ENCODE data around the gene FGD1.
"Not testable (repeated sequence)": the region's sequence is repeated elsewhere in the genome, so short reads cannot be mapped to it uniquely, and the experiment has no call there.

The FGD1 gene
- total RNA-seq: 0.09 to 0.30 reads per million in 2 experiments

DNA sequence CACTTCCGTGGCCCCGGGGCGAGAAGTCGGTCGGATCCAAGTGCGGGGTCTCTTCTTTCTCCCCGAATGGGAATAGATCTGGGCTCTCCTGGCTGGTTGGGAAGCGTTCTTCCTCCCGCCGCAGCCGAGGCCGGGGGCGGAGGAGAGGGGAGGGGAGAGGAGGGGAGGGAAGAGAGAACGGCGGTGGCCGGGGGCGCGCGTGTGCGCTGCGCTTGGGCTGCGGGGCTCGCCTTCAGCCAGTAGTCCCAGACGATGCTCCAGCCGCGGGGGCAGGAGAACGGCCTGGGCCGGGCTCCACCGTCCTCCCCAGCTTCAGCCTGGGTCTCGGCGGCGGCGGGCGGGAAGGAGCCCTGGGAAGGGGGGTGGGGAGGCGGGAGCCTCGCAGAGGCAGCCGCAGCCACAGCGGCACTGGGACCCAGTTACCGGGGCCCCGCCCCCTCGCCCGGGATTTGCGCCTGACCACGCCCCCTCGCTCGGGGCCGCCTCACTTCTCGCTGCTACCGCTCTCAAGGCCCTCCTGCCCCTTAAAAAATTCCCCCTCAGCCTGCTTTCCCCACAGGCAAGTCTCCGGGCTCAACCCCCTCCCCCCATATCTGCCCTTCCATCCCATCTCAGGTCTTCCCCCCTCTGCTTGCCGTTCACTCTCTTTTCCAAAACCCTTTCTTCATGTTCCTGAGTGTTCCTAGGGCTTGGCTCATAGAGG lies at the start of gene FGD1:
FGD1 (minus strand) TSS at position 421 of the 703 bp plus-strand sequence. CDS start 802 bp downstream, outside the sequence.
- peak; percentile 15 for DNase-seq (ENCODE audit: low read depth)

DNA sequence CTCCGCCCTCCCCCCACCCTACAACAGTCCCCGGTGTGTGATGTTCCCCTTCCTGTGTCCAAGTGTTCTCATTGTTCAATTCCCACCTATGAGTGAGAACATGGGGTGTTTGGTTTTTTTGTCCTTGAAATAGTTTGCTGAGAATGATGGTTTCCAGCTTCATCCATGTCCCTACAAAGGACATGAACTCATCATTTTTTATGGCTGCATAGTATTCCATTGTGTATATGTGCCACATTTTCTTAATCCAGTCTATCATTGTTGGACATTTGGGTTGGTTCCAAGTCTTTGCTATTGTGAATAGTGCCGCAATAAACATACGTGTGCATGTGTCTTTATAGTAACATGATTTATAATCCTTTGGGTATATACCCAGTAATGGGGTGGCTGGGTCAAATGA lies 46.2 kb upstream of the FGD1 start:
- DNase-seq (ENCODE audit: low read depth): not testable (repeated sequence)

DNA sequence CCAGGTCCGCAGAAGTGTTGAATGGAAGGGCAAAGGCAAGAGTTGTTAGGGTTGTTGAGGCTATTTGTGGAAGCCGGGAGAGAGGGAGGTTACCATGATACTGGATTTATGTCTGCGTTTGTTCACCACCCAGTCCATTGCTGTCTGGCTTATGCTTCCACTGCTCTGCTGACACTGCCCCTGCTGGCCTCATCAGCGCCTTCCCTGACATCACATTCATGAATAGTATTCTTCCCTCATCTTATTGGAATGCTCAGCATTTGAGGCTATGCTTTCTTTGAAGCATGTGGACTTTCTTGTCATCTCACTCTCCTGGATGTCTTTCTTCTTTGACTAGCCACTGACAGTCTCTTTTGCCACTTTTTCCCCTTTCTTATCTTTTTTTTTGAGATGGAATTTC lies 44.3 kb upstream of the FGD1 start:
- no peak for DNase-seq (ENCODE audit: low read depth)

DNA sequence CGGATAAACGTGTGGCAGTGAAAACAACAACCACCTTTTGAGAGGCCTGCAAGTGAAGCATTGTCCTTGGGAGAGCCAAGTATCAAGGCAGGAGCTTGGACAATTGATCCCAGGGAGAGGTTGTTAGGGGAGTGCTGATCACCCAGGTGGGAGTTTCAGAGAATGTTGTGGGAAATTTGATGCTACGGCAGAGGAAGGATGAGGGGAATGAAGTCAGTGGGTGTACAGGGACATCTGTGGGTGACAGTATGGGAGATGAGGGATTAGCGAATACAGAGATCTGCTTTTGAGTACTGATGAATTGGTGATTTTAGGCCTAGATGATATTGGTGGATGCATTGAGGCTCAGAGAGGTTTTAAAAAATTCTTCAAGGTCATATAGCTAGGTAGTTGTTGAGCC lies 38.2 kb upstream of the FGD1 start:
- DNase-seq (ENCODE audit: low read depth): no peak

DNA sequence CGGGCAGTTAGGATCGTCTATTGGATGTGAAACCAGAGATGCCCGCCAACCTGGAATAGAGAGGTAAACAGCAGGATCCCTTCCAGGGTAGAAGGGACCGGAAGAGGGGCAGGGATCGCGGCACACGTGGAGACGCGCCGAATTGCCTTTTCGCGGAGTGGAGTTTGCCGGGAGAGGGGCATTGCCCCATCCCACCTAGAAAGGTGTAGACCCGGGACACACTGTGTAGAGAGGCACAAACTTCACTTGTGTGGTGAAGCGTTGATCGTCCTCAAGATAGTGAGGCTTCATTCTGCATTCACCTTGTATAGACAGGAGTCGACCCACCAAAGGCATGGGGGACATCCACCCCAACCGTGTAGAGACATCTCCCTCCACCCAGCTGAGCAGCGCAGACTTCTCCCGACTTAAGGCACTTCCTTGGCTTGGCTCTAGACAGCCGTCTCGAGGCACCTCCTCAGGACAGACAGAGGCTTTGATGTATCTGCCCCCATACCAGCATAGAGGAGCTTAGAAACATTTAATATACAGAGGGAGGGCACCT lies 34.4 kb upstream of the FGD1 start:
- no peak for DNase-seq (ENCODE audit: low read depth)

DNA sequence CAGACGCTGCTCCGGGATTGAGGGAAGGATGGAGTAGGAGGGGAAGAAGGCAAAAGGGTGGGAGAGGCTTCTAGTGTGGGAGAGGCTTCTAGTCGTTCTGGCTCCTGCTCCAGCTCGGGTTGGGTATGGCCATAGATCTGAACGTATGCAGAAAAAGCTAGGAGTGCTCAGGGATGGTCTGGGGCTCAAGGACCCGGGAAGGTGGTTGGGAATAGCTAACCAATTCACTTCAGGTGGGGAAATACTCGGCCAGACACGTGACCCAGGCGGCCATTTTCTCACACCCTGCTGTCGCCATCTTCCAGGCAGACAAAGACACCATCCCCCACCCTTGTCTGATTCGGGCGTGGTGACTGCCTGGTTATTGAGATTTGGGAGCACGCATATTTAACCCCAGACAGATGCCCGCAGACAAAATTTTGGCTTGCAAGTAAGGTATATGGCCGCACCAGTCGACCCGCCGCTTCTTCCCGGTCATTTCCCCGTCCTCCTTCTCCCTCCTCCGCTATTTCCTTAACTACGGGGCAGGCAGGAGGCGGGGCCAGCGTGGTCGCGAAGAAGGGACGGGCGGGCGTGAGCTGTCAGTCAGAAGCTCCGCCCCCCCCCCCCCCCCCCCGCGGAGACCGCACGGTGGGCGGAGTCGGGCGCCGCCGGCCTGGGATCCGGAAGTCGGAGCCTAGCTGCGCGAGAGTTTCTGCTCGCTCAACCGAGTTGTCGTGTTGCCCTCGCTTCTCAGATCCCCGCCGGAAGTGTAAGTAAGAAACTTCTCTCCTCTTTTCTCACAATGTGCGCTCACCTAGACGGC lies 33.7 kb upstream of the FGD1 start, which contains the start of gene GNL3L:
GNL3L (plus strand) TSS at position 668 of the 805 bp plus-strand sequence. CDS start 2,348 bp downstream, outside the sequence.
- DNase-seq (ENCODE audit: low read depth): peak; percentile 72

DNA sequence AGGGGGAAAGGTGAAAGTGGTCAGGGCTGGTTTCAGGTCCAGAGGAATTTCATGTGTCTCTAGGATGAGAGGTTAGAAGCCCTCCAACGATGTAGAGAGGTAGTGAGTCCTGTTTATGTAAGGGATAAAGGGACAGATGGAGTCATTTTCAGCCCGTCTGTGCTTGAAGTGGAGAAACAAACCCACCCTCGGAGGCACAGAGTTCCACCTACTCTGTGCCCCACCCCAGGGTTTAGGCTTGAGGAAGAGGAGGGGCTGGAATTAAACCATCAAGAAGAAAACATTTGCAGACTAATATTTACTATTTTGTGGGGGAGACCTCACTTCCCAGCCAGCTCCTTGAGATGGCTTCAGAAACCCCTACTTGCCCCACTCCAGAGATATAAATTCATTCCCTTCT lies 33.1 kb upstream of the FGD1 start:
- DNase-seq (ENCODE audit: low read depth): no peak

DNA sequence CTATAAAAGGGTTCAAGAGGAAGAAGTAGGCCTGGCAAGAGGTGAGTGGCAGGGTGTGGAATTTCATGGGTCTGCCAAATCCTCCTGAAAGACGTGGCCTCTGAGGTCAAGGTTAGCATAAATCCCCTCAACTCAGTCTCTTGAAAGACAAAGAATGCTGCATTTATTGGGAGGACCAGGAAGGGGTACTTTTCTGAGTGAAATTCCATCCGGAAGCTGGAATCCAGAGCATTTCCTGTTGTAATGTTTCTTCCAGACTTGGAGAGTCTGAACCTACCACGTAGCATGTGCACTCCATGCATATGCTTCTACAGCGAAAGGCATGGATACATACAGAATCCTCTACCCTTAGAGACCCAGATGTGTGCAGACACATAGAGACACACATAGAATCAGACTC lies 13.4 kb upstream of the FGD1 start:
- no peak for DNase-seq (ENCODE audit: low read depth)

DNA sequence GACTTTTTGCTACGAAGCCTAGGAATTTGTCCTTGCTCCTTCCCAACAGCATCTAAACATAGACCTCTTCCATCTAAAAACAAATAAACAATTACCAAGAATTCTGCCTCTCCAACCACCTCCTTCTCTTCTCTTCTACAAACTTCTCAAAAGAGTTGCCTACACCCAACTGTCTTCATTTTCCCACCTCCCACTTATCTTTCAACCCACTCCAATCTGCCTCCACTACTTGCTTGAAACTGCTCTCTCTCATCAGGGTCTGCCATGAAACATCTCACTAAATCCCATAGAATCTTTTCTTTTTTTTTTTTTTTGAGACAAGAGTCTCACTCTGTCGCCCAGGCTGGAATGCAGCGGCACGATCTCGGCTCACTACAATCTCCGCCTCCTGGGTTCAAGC lies 902 bp upstream of the FGD1 start:
- no peak for DNase-seq (ENCODE audit: low read depth)

DNA sequence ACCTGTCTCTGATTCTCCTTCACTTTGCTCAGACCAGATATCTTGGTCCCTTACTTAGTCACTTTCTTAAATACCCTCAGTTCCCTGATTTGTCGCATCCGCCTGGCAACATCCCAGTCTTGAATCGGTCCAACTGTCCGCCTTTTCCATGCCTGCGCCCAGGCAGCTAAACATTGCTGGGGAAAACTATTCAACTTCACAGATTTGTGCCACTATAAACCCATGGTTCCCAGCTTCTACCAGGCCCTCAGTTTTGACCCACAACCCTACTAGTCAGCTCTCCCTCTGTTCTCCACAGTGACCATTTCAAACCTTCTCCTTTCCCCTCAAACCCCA lies 451 bp upstream of the FGD1 start:
- DNase-seq (ENCODE audit: low read depth): no peak

DNA sequence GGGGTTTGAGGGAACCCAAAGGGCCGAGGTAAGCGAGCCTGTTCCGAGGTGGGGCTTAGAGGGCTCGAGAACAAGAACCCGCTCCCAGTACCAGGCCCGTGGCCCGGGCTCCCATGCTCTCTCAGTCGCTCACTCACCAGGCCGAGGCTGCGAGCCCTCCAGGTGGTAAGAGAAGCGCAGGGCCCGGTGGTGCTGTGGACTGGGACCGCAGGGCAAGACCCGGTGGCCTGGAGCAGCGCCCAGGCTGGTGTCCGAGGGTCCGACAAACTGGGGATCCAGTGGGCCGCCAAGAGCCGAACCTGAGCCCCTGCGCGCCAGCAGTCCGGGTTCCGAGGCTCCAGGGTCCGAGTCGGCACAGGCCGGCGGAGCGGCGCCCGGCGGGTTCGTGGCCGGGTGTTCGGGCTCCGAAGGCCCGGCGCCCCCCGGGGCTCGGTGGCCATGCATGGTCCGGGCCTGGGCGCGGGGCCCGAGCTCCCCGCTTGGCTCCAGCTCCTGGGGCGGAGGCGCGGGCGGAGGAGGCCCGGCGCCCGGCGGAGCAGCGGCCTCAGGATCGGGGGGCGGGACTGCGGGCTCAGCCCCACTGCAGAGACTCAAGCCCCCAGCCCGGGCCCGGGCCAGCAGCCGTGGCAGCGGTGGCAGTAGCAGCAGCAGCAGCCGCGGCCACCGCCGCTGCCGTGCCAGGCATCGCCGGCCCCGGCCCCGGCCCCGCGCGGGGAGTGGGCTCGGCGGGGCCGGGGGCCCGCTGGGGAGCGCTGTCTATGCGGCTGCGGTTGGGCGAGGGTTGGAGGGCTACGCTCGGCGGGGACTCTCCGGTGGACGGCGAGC lies 833 bp downstream of the FGD1 start:
- DNase-seq (ENCODE audit: low read depth): no peak

DNA sequence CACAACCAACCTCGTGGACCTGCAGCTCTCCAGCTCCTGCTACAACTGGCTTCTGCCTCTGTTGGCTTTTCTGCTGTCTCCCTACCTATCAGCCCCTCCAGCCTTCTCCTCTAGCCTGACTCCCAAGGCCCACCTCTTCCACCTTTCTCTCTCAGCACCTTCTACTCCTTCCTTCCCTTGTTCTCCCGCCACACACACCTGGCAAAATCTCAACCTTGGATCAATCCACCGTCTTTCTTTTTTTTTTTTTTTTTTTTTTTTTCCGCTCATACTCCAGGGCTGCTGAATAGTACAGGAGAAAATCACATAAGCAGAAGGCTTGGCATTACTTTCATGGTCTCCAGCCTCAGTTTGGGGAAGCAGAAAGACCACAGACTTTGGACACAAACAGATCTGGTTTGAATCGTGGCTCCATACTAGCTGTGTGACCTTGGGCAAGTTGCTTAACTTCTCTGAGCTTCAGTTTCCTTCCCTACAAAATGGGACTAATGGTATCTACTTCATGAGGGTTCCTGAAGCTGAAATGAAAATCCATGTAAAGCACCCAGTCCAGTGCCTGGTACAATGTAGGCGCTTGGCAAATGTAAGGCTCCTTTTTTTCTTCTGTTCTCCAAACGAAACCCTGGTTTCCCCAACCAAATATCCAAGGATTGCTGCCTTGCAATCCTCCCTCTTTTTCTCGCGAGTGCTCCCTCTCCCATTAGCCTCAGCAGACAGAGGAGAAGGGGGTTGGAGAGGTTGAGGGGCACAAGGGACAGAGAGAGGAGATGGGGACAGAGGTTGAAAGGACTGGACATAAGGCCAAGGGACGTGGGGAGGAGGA lies 1.7 kb downstream of the FGD1 start:
- no peak for DNase-seq (ENCODE audit: low read depth)

DNA sequence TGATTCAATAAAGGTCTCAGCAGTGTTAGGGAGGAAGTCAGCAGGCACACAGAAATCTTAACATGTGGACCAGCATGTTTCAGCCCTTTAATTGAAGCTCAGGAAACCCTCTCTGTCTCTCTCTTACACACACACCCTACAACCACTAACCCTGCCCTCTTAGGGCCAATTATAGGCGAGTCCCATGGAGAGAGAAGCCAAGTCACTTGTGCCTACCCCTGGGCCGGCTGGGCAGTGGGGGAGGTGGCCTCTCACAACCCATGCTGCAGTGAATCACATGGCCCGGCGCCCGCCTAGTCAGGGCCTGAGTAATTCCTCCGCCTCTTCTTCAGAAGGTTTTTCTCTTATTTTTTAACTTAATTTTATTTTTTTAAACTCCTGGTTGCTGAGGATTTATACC lies 3.7 kb downstream of the FGD1 start:
- no peak for DNase-seq (ENCODE audit: low read depth)

DNA sequence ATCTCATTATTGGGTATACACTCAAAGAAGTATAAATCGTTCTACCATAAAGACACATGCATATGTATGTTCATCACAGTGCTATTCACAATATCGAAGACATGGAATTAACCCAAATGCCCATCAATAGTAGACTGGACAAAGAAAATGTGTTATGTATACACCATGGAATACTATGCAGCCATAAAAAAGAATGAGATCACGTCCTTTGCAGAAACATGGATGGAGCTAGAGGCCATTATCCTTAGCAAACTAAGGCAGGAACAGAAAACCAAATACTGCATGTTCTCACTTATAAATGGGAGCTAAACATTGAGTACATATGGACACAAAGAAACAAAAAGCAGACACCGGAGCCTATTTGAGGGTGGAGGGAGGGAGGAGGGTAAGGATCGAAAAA lies 6.2 kb downstream of the FGD1 start:
- not testable (repeated sequence) for DNase-seq (ENCODE audit: low read depth)

DNA sequence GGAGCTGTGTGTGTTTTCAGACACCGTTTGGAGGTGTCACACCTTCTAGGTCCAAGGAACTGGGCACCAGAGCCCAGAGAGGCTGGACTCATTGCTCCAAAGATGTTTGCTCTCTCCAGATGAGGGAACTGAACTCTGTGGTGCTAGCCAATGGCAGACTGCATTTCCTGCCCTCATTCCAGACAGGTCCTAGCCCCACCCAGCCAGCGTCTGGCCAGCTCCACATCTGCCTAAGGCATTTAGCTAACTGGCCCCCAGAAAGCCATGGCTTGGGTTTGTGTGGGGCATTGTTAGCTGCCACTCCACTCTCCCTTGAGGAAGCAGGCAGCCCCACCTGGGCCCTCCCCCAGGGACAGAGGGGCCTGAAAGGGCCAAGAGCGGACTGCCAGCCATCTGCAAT lies 11.4 kb downstream of the FGD1 start:
- no peak for DNase-seq (ENCODE audit: low read depth)

DNA sequence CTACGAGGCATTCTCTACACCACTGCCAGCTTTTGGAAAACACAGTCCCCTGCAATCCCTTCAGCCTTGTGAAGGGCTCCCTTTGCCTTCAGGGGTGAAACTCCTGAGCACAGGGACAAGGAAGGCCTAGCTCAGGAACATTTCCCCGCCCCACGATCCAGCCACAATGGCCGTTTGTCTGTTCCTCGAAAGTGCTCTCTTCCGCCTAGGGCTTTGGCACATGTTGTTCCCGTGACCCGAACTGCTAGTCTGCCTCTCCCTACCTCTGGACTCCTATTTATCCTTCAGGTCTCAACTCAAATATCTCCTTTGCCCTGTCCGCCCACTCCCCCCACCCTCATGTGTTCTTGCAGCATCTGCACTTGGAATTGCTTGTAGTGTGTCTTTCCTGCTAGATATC lies 12.1 kb downstream of the FGD1 start:
- DNase-seq (ENCODE audit: low read depth): no peak

DNA sequence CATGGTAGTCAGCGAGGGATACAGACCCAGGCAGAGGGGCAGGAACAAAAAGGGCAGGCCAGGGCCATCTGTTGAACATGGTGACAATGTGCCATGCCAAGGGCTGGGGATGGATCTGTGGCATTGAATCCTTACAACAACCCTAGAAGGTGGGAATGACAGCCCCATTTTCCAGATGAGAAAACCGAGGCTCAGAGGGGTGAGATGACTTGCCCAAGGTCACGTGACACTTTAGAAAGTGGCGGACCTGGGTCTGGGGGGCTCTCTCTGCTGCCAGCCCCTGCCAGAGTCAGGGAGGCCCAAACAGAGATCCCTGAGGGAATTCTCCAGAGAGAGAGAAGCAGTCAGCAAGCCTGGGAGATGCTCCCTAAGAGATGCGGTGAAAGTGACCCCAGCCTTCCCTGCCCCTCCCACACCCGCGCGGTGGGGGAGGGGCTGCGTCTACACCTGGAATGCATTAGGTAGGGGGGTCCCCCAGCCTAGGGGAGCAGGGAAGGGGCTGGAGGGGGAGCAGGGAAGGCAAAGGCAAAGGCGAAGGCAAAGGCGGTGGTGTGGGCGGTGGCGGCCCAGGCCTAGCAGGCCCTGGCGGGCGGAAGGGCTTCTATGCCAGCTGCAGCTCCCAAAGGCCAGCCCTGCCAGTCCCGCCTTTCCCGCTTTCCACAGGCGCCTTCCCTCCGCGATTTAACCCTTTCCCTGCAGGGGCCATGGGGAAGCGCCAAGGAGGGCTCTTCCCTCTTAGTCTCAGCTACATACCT lies 13.0 kb downstream of the FGD1 start:
- DNase-seq (ENCODE audit: low read depth): no peak

DNA sequence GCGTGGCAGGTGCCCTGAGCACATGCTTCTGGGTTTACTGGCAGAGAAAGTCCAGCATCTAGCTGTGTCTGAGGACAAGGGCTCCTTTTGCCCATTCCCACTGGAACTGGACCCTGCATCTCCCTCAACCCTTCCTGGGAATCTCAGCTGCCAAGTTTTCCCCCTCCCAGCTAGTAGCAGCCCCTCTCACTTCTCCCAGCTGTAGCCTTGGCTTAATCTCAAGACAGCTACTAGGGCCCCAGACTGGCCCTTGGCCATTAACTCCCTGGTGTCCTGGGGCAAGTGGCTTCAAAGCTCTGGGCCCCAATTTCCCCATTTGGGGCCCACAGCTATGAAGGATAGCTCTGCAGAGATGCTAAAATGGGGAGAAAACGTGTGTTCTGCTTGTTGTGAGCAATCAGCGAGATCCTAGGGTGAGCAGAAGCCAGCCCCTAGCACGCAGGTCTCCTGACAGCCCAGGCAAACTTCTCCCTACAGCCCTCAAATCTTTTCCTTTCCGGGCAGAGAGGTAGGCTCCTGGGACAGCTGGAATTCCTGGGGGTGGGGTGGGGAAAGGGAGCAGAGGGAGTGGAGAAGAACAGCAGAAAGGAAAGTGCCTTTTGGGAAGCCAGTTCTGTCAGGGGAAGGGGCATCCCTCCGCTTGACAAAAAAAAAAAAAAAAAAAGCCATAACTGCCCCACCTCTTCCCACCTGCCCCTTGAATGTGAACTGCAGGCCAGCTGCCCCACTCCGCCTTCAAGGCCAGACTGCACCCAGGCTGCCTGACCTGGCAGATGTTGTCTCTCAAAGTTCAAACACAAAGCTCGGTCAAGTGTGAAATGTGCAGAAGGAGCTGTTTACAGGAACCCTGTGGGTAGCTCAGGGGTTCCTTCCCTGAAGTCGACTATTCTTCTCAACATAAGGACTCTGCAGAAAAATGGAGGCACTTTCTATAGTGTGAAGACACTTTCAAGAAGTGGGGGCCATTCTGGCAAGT lies 16.6 kb downstream of the FGD1 start:
- DNase-seq (ENCODE audit: low read depth): no peak
